LNCaP clone FGC (cell line): Measurements from ENCODE around the gene TBXA2R.
"Not testable (repeated sequence)": the region's sequence is repeated elsewhere in the genome, so short reads cannot be mapped to it uniquely, and the experiment has no call there.

Source experiments
- DNase-seq: peaks from one replicate; pipeline ENCODE4 v3.0.0-alpha.2; 2011; ENCODE audit warnings: low read depth
- H3K4me3 ChIP-seq: 2 replicates; pipeline ENCODE4 v1.5.1; 2011; ENCODE audit warnings: mild to moderate bottlenecking, low read depth, low read length, control low read depth
- TF ChIP-seq, protein P1 (sequence below): IDR thresholded peaks from 2 replicates; pipeline ENCODE4 v1.5.1; 2012; ENCODE audit warnings: mild to moderate bottlenecking; ENCODE audit not compliant: control insufficient read depth, insufficient read depth; ENCODE audit errors: extremely low read depth

TBXA2R gene

DNA sequence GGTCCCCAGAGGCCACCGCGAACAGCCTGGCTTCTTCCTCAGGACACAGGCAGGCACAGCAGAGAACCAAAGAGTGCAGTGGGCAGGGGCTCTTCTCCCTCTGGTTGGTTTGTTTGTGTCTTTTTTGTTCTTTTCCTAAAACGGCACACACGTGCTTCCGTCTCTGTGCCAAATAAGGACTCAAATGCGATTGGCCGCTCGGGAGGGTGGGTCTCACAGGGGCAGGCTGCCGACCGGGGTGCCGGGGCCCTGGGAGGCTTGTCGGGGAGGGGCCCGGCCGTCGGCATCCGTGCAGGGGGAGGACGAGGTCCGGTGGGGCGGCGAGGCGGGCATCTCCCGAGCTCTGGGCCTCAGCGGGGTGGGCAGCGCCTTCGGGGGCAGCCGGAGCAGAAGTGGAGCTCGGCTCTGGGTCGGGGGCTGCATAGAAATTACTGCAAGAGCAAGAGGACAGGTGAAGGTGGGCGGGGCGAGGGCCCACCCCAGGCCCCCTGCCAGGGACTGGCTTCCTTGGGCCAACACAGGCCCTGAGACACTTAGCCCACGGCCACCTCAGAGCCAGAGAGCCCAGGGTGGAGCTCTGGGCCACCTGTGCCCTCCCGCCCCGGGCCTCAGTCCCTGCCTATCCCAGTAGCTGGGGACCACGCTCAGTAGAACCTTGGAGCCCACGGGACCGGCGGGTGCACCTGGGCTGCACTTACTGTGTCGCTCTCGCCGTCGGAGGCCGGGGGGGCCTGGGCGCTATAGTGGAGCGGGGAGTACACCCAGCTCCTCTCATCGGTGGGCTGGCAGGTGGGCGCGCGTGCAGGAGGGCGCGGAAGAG, 26.3 kb upstream of the TBXA2R start:
- H3K4me3 ChIP-seq = no peak overlapping the region
- TF ChIP-seq, protein P1, sequence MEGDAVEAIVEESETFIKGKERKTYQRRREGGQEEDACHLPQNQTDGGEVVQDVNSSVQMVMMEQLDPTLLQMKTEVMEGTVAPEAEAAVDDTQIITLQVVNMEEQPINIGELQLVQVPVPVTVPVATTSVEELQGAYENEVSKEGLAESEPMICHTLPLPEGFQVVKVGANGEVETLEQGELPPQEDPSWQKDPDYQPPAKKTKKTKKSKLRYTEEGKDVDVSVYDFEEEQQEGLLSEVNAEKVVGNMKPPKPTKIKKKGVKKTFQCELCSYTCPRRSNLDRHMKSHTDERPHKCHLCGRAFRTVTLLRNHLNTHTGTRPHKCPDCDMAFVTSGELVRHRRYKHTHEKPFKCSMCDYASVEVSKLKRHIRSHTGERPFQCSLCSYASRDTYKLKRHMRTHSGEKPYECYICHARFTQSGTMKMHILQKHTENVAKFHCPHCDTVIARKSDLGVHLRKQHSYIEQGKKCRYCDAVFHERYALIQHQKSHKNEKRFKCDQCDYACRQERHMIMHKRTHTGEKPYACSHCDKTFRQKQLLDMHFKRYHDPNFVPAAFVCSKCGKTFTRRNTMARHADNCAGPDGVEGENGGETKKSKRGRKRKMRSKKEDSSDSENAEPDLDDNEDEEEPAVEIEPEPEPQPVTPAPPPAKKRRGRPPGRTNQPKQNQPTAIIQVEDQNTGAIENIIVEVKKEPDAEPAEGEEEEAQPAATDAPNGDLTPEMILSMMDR = no peak
- no peak for DNase-seq

DNA sequence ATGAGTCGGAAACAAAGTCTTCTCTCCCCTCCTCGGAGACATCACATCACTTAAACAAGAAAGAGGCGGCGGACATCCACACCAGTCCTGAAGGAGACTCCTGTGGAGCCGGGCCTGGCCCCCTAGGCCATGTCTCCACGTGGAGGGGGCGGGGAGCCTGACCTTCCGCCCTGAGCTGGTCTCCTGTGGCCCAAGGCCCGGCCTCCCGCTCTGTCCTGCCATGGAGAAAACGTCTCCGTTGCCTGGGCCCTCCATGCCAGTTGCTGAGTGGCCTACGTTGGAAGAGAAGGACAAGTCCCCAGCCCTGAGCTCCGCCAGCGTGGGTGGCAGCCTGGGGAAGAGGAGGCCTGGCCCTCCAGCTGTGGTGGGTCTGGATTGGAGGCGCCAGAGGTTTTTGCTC, 25.4 kb upstream of the TBXA2R start:
- TF ChIP-seq, protein P1 = no peak
- no peak overlapping the region for H3K4me3 ChIP-seq
- no peak for DNase-seq

DNA sequence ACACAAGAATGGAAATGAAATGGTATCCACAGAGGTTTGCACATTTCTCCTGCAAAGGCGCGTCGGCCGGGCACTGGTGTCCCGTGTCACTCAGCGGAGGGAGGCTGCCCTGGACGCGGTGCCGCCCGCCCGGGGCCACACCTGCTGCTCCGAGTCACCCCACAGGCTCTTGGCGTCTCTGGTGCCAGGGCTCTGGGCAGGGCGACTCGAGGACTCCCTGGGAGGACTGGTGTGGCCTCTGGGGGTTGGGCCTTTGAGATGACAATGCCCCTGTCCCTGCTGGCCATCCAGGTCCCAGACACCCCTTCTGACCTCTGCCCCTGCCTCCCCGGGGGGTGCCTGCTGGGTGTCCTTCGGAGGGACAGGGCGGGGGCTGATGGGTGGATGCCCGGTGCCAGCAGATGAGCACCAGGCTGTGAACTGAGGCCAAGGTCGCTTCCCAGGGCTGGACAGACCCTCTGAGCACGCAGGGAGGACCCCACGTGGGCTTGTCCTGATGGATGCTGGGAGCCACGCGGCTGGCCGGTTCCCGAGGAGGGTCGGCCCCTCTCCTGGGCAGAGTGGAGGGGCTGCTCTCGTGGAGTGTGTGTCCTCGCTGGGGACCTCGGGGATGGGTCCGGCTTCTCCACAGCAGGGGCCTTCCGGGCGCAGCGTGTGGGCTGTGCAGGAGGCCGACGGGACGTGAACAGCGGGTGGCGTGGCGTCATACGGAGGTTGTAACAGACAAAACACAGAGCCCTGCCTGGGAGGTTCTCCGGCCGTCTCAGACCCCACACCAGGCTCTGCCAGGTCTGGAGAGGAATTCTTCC, 24.6 kb upstream of the TBXA2R start:
- H3K4me3 ChIP-seq = no peak overlapping the region
- no peak for DNase-seq
- TF ChIP-seq, protein P1 = no peak

DNA sequence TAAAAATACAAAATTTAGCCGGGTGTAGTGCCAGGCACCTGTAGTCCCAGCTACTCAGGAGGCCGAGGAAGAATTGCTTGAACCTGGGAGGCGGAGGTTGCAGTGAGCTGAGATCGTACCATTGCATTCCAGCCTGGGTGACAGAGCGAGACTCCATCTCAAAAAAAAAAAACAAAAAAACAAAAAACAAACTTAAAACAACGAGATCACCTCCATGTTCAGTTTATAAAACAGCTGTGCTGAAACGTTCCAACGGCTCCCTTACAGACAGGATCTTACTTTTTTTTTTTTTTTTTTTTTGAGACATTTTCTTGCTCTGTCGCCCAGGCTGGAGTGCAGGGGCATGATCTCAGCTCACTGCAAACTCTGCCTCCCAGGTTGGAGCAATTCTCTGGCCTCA, 22.1 kb upstream of the TBXA2R start:
- not testable (repeated sequence) for DNase-seq, H3K4me3 ChIP-seq

DNA sequence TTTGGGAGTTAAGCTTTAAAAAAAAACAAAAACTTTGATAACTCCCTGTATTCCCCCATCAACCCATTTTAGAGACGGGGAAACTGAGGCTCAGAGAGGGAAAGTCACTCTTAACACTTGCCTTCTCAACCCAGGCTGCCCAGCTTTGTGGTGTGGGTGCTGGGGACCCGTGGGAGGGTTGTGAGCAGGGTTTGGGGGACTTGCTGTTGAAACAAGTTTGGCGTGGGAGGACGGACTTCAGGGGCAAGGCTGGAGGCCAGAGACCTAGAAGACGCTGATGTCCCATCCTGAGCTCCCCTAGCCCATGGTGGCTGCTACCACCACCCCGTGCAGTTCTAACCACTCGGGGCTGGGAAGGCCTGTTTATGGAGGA, 20.7 kb upstream of the TBXA2R start:
- peak overlapping the region; percentile 100 for H3K4me3 ChIP-seq
- DNase-seq = no peak
- TF ChIP-seq, protein P1 = no peak

DNA sequence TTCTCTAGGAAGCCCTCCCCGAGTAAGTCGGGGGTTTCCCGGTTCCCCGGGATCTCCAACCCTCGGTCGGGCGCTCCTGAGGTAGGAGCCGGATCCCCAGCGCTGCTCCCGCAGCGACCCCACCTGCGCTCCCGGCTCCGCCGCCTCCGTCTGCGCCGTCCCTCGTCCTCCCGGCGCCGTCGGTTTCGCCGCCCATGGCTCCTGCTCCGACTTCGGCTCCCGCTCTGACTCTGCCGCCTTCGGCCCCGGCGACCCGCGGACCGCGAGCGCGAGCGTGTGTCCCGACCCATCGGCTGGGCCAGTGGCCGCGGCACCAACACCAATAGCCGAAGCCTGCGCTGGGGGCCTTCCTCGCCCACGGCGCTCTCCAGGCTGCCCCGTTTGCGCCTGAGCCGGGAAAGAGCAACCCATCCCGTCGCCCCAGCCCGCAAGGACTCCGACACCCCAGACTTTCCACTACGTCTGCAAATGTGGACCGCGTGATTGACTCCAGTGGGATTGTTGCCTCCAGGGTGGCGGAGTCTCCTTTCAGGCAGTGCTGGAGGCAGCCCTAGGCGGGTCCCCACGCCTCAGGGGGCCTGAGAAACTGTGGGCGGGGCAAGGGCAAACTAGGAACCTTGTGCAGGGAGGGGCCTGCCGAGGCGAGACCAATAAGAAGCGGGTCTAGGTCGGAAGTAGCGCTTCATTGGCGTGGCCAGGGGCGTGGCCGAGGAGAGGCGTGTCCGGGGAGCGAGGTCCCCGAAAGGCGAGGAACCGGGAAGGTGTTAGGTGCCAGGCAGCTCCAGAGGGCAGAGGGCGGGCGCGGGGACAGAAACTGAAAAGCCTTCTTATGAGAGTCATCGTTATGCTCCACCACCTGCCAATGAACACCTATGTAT, 20.0 kb upstream of the TBXA2R start, which contains the start of gene CACTIN:
TSS of gene CACTIN (minus strand) at position 318 of the 878 bp plus-strand sequence. CDS start at position 290, 28 bp downstream.
- H3K4me3 ChIP-seq = peak within 1 kb of the TSS; percentile 100
- TF ChIP-seq, protein P1 = no peak
- peak; percentile 92 for DNase-seq

DNA sequence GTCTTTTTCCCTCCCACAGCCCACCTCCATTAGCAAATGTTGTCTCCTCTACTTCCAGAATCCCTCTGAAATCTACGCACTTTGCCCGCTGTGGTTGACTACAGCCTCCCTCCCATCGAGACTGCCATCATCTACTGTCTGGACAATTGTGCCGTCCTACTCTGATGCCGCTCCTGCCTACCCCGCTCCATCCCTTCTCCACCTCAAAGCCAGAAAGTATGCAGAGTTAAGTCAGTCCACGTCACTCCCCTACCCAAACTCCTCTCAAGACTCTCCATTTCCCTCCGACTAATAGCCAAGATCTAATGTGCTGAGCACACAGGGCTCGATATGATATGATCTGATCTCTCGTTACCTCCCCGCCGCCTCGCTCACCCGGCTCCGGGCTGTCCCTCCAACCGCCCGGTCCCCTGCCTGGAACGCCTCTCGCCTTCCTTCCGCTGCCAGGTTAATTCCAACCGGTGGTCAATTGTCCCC, 19.4 kb upstream of the TBXA2R start:
- DNase-seq = no peak
- TF ChIP-seq, protein P1 = no peak
- peak overlapping the region; percentile 100 for H3K4me3 ChIP-seq
